Hepatocyte (in vitro differentiated cells): ENCODE data around the gene KCNK17. TPM values are rescaled to one million over a fixed set of nuclear protein-coding genes. Genes with fewer than 3 reads are reported as not detected.

ENCODE experiments used
- DNase-seq: peaks from one replicate; pipeline ENCODE4 v3.0.0-alpha.2; 2016; ENCODE audit warnings: low spot score
- H2AFZ ChIP-seq: fragments of 200-600 bp; sonication (generic); 2 replicates; pipeline ENCODE4 v1.6.0; 2016; ENCODE audit warnings: antibody characterized with exemption, mild to moderate bottlenecking
- H3K27ac ChIP-seq: fragments of 200-600 bp; sonication (generic); 2 replicates; pipeline ENCODE4 v1.5.1; 2016; ENCODE audit warnings: mild to moderate bottlenecking
- H3K27me3 ChIP-seq: fragments of 200-600 bp; sonication (generic); 2 replicates; pipeline ENCODE4 v1.6.1; 2016
- H3K36me3 ChIP-seq: fragments of 200-600 bp; sonication (generic); replicated peaks from 2 replicates; pipeline ENCODE4 v1.5.1; 2016; ENCODE audit warnings: low read depth; ENCODE audit not compliant: insufficient read depth
- H3K4me1 ChIP-seq: fragments of 200-600 bp; sonication (generic); 2 replicates; pipeline ENCODE4 v1.5.1; 2016; ENCODE audit warnings: mild to moderate bottlenecking, moderate library complexity; ENCODE audit not compliant: insufficient read depth
- H3K4me2 ChIP-seq: fragments of 200-600 bp; sonication (generic); 2 replicates; pipeline ENCODE4 v1.6.0; 2016
- H3K4me3 ChIP-seq: fragments of 200-600 bp; sonication (generic); 2 replicates; pipeline ENCODE4 v1.5.1; 2016; ENCODE audit warnings: mild to moderate bottlenecking
- H3K79me2 ChIP-seq: fragments of 200-600 bp; sonication (generic); 2 replicates; pipeline ENCODE4 v1.6.0; 2017; ENCODE audit warnings: mild to moderate bottlenecking
- H3K9me2 ChIP-seq: fragments of 200-600 bp; sonication (generic); replicated peaks from 2 replicates; pipeline ENCODE4 v1.6.0; 2017; ENCODE audit warnings: mild to moderate bottlenecking; ENCODE audit not compliant: insufficient read depth
- H3K9me3 ChIP-seq: fragments of 200-600 bp; sonication (generic); 2 replicates; pipeline ENCODE4 v1.5.1; 2016; ENCODE audit warnings: low read depth, mild to moderate bottlenecking
- H4K20me1 ChIP-seq: fragments of 200-600 bp; sonication (generic); 2 replicates; pipeline ENCODE4 v1.6.0; 2016; ENCODE audit warnings: mild to moderate bottlenecking; ENCODE audit not compliant: insufficient read depth, poor library complexity, severe bottlenecking
- EZH2 ChIP-seq: fragments of 200-600 bp; sonication (generic); IDR thresholded peaks from 2 replicates; pipeline ENCODE4 v1.6.1; 2016; ENCODE audit warnings: antibody characterized with exemption, mild to moderate bottlenecking, borderline replicate concordance
- EZH2phosphoT487 ChIP-seq: fragments of 200-600 bp; sonication (generic); IDR thresholded peaks from one replicate; pipeline ENCODE4 v1.6.1; 2018; ENCODE audit warnings: antibody characterized with exemption, mild to moderate bottlenecking, low read depth, moderate library complexity; ENCODE audit not compliant: unreplicated experiment, severe bottlenecking
- WGBS: methylation state at CpG from one replicate; pipeline ENCODE4 v1.1.6; 2016; ENCODE audit warnings: low lambda C conversion rate; ENCODE audit errors: missing lambda C conversion rate; 5-methylcytosine and 5-hydroxymethylcytosine counted together
- polyA plus RNA-seq: library from polyadenylated mRNA; unstranded; fragments of >200 nt; fragmentation: Nextera tagmentation; extraction: Ambion mirVana; gene quantifications from 2 replicates; pipeline ENCODE4 v1.2.1, GENCODE V29; 2016
- total RNA-seq: library from RNA; depleted of rRNA; stranded (reverse); fragments of >200 nt; gene quantifications from 2 replicates; pipeline ENCODE4 v1.2.3, GENCODE V29; 2014
- TF ChIP-seq, protein P1 (sequence below): fragments of 200-600 bp; sonication (generic); IDR thresholded peaks from 2 replicates; pipeline ENCODE4 v1.5.1; 2016; ENCODE audit warnings: antibody characterized with exemption, mild to moderate bottlenecking; ENCODE audit not compliant: poor library complexity

KCNK17 gene
- total and polyA plus RNA-seq, 2 experiments from 2014 or later: not detected

- no peaks in the 10 kb centered on the region for H3K9me2 ChIP-seq
- H3K9me3 ChIP-seq: no peaks in the 10 kb centered on the region
- no peaks in the 10 kb centered on the region for H3K36me3 ChIP-seq
- H3K4me1 ChIP-seq: no peaks in the 10 kb centered on the region
- 48% methylated on average over 1 of the region's 1 CpG for WGBS
- peak; percentile 34 for DNase-seq
- no peak overlapping the region for H3K4me2 ChIP-seq
- H3K27me3 ChIP-seq: peaks cover 8% of the 10 kb centered on the region
- no peaks in the 10 kb centered on the region for H3K79me2 ChIP-seq
- H3K4me3 ChIP-seq: no peak overlapping the region
- no peaks in the 10 kb centered on the region for H4K20me1 ChIP-seq
- H2AFZ ChIP-seq: no peak overlapping the region
- no peak overlapping the region for H3K27ac ChIP-seq
- TF ChIP-seq, protein P1, sequence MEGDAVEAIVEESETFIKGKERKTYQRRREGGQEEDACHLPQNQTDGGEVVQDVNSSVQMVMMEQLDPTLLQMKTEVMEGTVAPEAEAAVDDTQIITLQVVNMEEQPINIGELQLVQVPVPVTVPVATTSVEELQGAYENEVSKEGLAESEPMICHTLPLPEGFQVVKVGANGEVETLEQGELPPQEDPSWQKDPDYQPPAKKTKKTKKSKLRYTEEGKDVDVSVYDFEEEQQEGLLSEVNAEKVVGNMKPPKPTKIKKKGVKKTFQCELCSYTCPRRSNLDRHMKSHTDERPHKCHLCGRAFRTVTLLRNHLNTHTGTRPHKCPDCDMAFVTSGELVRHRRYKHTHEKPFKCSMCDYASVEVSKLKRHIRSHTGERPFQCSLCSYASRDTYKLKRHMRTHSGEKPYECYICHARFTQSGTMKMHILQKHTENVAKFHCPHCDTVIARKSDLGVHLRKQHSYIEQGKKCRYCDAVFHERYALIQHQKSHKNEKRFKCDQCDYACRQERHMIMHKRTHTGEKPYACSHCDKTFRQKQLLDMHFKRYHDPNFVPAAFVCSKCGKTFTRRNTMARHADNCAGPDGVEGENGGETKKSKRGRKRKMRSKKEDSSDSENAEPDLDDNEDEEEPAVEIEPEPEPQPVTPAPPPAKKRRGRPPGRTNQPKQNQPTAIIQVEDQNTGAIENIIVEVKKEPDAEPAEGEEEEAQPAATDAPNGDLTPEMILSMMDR: no peak
- TF ChIP-seq EZH2 (no peak), EZH2phosphoT487 (no peak)
Measured at GRCh38 chr6:39269961-39270360, 44.3 kb downstream of the KCNK17 start.

DNA sequence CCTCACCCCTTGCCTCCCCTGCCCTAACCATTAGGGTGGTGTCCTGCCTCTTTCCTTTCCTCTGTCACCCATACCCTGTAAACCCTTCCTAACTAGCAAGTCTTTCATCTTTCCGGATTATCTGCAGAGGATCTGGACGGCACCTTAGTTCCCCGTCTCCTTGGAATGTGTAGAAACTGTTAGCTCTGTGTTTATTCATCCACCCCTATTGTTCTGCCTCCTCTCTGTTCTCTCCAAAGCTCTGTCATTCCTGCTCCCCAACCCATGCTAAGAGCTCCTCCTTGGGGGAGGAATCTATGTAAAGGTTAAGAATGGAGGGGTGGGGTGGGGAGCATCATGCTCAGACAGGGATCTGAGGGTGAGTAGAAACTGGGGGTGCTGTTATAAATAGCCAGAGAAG is 45.5 kb downstream of the KCNK17 start:
- Histone ChIP-seq H3K4me2 (no peak overlapping the region), H2AFZ (no peak overlapping the region), H3K4me1 (no peaks in the 10 kb centered on the region)

GRCh38 chr6:39268171-39268570 is 46.0 kb downstream of the KCNK17 start:
- no peaks in the 10 kb centered on the region for H3K9me3 ChIP-seq
- H3K36me3 ChIP-seq: no peaks in the 10 kb centered on the region
- H3K4me2 ChIP-seq: no peak overlapping the region
- H3K27ac ChIP-seq: no peak overlapping the region
- H3K4me1 ChIP-seq: no peaks in the 10 kb centered on the region
- no peak overlapping the region for H2AFZ ChIP-seq
- DNase-seq: no peak
- H4K20me1 ChIP-seq: no peaks in the 10 kb centered on the region
- 90% methylated on average over 7 of the region's 7 CpGs for WGBS
- H3K27me3 ChIP-seq: peaks cover 6% of the 10 kb centered on the region
- no peak overlapping the region for H3K4me3 ChIP-seq
- H3K9me2 ChIP-seq: no peaks in the 10 kb centered on the region
- no peaks in the 10 kb centered on the region for H3K79me2 ChIP-seq
- TF ChIP-seq EZH2phosphoT487 (no peak), EZH2 (no peak)
- TF ChIP-seq, protein P1: no peak

More for the DNA sequence above, 45.5 kb downstream of the KCNK17 start:
- no peak overlapping the region for H3K27ac ChIP-seq
- peaks cover 3% of the 10 kb centered on the region for H3K27me3 ChIP-seq
- H3K36me3 ChIP-seq: no peaks in the 10 kb centered on the region
- H3K9me3 ChIP-seq: no peaks in the 10 kb centered on the region
- no peaks in the 10 kb centered on the region for H3K79me2 ChIP-seq
- WGBS: 22% methylated on average over 3 of the region's 3 CpGs
- no peak overlapping the region for H3K4me3 ChIP-seq
- no peaks in the 10 kb centered on the region for H4K20me1 ChIP-seq
- no peak for DNase-seq
- H3K9me2 ChIP-seq: no peaks in the 10 kb centered on the region
- no peak for TF ChIP-seq EZH2
- TF ChIP-seq, protein P1: no peak
- no peak for TF ChIP-seq EZH2phosphoT487
